ENCODE data around the gene TRPM1. TPM values are rescaled to one million over a fixed set of nuclear protein-coding genes. Genes with fewer than 3 reads are reported as not detected.

TRPM1 gene
- total and polyA plus RNA-seq, 7 donors, result 0.03 TPM; not detected in 6

DNA sequence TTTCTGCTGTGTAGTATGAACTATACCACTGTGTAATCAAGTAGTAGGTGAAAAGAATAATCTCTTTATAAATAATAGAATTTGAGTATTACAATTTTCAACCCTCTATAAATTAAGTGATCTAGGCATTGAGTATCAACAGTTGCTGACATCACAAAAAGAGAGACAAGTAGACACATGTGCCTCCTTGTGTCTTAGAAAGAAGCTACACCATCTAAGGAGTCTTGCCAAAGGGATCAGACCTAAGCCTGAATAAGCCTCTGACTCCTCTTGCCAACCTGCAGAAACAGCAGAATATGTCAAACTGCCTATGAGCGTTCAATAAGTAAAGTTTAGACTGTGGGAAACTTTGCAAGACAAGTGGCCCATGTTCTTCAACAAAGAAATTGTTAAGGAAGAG is 104.3 kb downstream of the TRPM1 start:
- Histone ChIP-seq H3K27ac (no peak overlapping the region), H3K4me1 (peaks cover 5% of the 10 kb centered on the region), H3K4me3 (no peak overlapping the region), H3K36me3 (ENCODE audit: insufficient read depth in 1 of 2, low read depth in 1 of 2) (no peaks in the 10 kb centered on the region), H3K9me3 (no peaks in the 10 kb centered on the region), H3K27me3 (ENCODE audit: insufficient read depth in 3 of 3, low read length in 2 of 3) (no peaks in the 10 kb centered on the region)
- intact Hi-C loops (cut with DNase I), result loop anchor here in 1 of 2 donors (10.0 kb wide), 1 partner anchor 78 kb away; no protein-coding TSS in a partner anchor
- TF ChIP-seq, protein P1, sequence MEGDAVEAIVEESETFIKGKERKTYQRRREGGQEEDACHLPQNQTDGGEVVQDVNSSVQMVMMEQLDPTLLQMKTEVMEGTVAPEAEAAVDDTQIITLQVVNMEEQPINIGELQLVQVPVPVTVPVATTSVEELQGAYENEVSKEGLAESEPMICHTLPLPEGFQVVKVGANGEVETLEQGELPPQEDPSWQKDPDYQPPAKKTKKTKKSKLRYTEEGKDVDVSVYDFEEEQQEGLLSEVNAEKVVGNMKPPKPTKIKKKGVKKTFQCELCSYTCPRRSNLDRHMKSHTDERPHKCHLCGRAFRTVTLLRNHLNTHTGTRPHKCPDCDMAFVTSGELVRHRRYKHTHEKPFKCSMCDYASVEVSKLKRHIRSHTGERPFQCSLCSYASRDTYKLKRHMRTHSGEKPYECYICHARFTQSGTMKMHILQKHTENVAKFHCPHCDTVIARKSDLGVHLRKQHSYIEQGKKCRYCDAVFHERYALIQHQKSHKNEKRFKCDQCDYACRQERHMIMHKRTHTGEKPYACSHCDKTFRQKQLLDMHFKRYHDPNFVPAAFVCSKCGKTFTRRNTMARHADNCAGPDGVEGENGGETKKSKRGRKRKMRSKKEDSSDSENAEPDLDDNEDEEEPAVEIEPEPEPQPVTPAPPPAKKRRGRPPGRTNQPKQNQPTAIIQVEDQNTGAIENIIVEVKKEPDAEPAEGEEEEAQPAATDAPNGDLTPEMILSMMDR (IDR thresholded peaks at IDR 0.05), result no peak
- WGBS, 3 donors, result 79 to 89% (median 88%) methylated on average over 1 of the region's 1 CpG
- DNase-seq (no peak), ATAC-seq (no peak)

DNA sequence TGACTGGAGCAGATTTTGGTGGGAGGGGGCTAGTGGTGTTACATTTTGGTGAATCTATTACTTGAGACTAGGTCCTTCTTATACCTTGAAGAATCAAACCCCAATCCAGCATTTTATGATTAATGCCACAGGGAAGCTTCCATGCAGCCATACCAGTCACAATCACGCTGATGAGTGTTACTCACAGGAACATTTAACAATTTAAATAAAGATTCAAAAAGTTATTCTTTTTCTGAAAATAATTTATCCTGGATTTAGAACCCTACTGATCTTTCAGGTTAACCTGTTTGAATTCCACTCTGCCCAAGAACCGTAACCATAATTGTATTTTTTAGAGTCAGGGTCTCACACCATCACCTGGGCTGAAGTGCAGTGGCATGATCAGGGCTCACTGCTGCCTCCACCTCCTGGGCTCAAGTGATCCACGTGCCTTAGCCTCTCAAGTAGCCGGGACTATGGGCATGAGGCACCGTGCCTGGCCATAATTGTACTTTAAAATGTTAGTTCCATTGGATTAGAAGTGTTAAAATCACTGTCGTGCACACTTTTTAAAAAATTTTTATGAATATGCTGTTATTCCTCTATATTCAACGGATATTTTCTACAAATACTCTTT is 109.2 kb downstream of the TRPM1 start:
- DNase-seq, result no peak

DNA sequence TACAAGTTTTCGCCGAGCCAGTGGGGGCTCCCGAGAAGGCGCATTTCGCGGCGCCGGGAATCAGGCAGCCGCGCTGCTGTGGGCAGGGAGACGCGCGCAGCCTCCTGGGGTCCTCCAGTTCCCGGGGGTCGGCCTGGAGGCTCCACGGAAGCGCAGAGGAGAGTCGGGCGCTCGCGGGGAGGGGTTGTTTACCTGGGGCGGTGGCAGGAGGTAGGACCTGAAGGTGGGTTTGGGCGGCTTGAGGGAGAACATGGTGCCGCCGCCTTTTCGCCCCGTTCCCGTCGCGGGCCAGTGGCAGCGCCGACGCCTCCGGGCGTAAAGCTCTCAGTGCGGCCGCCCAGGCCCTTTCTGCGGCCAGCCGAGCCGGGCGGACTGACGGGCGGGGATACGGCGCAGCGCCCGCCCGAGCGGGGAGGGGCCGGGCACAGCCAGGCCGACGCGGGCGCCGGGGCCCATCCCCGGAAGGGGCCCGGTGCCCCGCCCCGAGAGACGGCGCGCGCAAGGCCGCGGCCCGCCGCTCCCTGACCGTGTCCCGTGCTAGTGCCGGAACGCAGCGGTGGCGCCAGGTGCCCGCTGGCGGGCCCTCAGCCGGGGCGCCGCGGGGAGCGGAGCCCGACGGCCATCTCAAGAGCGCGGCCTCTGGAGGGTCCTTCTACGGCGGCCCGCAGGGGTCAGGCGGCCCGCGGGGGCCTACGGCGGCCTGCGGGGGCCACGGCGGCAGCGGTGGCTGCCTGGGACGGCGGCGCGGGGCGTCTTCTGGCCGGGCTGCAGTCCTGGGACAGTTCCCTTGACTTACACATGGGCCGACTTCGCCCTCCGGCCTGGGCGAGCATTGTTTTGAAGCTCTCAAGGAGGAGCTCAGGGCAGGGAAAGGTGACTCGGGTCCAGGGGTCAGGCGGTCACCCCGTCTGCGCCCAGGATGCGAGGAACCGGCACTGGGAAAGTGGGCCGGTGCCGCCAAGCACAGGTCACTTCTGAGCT is 110.0 kb downstream of the TRPM1 start, which contains the start of gene MTMR10:
Gene MTMR10 (minus strand): TSS at position 374 of the 981 bp plus-strand sequence. CDS start 122 bp downstream, at position 252.
- Histone ChIP-seq H3K4me1 (peaks cover 42% of the 10 kb centered on the region), H3K9me3 (no peaks in the 10 kb centered on the region), H3K27me3 (ENCODE audit: insufficient read depth in 3 of 3, low read length in 2 of 3) (no peaks in the 10 kb centered on the region), H3K27ac (peak within 1 kb of the TSS; percentile 92), H3K4me3 (peak within 1 kb of the TSS; percentile 84), H3K36me3 (ENCODE audit: insufficient read depth in 1 of 2, low read depth in 1 of 2) (peaks cover 0 to 5% of the 10 kb centered on the region in 2 donors)
- intact Hi-C loops (cut with DNase I), result loop anchor here (2.0 to 10.0 kb wide), 8 partner anchors 34 to 336 kb away; partner anchors contain the start of genes FAN1 (in 1 of the 2) and KLF13 (in 1 of the 2)
- WGBS, 3 donors, result 0% methylated on average over 57 to 114 of the region's 114 CpGs
- TF ChIP-seq, protein P1 (IDR thresholded peaks at IDR 0.05), result no peak
- DNase-seq, result peak; percentile 66 to 89
- ATAC-seq, result peak; percentile 90 to 92 (median 91)

More for the DNA sequence above, 109.2 kb downstream of the TRPM1 start:
- peak overlapping the region; percentile 92 for H3K27ac ChIP-seq
- intact Hi-C loops (cut with DNase I), result loop anchor here (5.0 to 10.0 kb wide), 6 partner anchors 35 to 335 kb away; partner anchors contain the start of genes FAN1 (in 1 of the 2) and KLF13 (in 1 of the 2)
- TF ChIP-seq, protein P1 (IDR thresholded peaks at IDR 0.05), result no peak
- H3K9me3 ChIP-seq, result no peaks in the 10 kb centered on the region
- WGBS, 3 donors, result 50 to 59% (median 53%) methylated on average over 7 of the region's 7 CpGs
- H3K4me3 ChIP-seq, result peak overlapping the region; percentile 84
- H3K36me3 ChIP-seq (ENCODE audit: insufficient read depth in 1 of 2, low read depth in 1 of 2), result no peaks in the 10 kb centered on the region
- peak in 1 of 4 donors; percentile 30 for ATAC-seq
- H3K4me1 ChIP-seq, result peaks cover 34% of the 10 kb centered on the region
- H3K27me3 ChIP-seq (ENCODE audit: insufficient read depth in 3 of 3, low read length in 2 of 3), result no peaks in the 10 kb centered on the region

DNA sequence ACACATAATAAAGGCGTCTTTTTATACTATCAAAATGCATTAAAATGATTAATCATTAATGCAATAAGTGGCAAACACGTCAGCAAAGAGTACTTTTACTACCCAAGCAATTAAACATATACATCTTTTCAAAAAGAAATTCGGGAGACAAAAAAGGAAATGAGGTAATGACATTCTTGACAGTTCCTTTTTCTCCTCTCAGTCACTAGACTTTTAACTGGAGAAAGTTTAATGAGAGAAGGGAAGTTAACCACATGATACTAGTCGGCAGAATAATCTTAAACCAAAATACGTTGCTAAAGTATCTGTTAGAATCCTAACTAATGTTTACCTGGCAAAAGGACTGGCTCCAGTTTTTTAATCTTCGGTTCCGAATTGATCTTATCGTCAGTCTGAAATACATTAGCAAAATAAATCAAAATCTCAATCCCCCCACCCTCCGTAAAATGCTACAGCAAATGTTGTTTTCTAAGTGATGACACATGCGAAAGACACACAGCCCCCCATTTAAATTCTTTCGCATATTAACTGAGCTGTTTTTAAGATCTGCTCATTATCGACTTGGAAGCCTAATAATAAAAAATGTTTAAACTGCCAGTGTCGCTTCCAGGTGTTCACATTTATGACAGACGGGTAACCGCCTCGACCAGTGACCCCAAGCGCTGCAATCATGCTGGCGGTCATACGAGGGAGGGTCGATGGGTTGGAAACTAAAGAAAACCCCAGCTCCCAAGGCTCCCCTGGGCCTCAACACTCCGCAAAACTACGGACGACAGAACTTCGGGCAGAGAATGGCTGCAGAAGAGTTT is 110.9 kb downstream of the TRPM1 start:
- Histone ChIP-seq H3K4me1 (peaks cover 50% of the 10 kb centered on the region), H3K36me3 (ENCODE audit: insufficient read depth in 1 of 2, low read depth in 1 of 2) (peaks cover 0 to 14% of the 10 kb centered on the region in 2 donors), H3K4me3 (peak overlapping the region; percentile 84), H3K27ac (peak overlapping the region; percentile 92), H3K27me3 (ENCODE audit: insufficient read depth in 3 of 3, low read length in 2 of 3) (no peaks in the 10 kb centered on the region), H3K9me3 (no peaks in the 10 kb centered on the region)
- intact Hi-C loops (cut with DNase I), result loop anchor here (2.0 to 10.0 kb wide), 8 partner anchors 33 to 337 kb away; partner anchors contain the start of genes FAN1 (in 1 of the 2) and KLF13 (in 1 of the 2)
- ATAC-seq (peak; percentile 9 to 39 (median 26)), DNase-seq (no peak)
- TF ChIP-seq, protein P1 (IDR thresholded peaks at IDR 0.05), result no peak
- WGBS, 3 donors, result 4 to 5% (median 4%) methylated on average over 24 of the region's 24 CpGs
